GM21717 (cell line): ENCODE measurements around the gene COG6.

Experiments used
- ATAC-seq: cut with Tn5 transposase; IDR thresholded peaks from one replicate; pipeline ENCODE4 v1.9.1; 2021; ENCODE audit warnings: mild to moderate bottlenecking, moderate library complexity; ENCODE audit not compliant: unreplicated experiment

COG6 gene

GRCh38 chr13:39676315-39676876, 20.9 kb downstream of the COG6 start:
- ATAC-seq = no peak

GRCh38 chr13:39682310-39682709, 26.8 kb downstream of the COG6 start:
- peak; percentile 59 for ATAC-seq

- peak; percentile 82 for ATAC-seq
Observed at GRCh38 chr13:39682788-39683187, 27.3 kb downstream of the COG6 start.

- no peak for ATAC-seq
Observed at GRCh38 chr13:39684531-39685137, 29.2 kb downstream of the COG6 start.

GRCh38 chr13:39685652-39686051, 30.2 kb downstream of the COG6 start:
- ATAC-seq = no peak

GRCh38 chr13:39688278-39688677, 32.8 kb downstream of the COG6 start:
- no peak for ATAC-seq

GRCh38 chr13:39688699-39689405, 33.4 kb downstream of the COG6 start:
- ATAC-seq = peak; percentile 84

GRCh38 chr13:39692660-39693438, 37.4 kb downstream of the COG6 start:
- no peak for ATAC-seq

- no peak for ATAC-seq
Observed at GRCh38 chr13:39699274-39699673, 43.8 kb downstream of the COG6 start.

GRCh38 chr13:39712626-39713025, 57.2 kb downstream of the COG6 start:
- ATAC-seq = no peak

- ATAC-seq = no peak
Observed at GRCh38 chr13:39729156-39729555, 73.7 kb downstream of the COG6 start.

GRCh38 chr13:39734952-39735351, 79.5 kb downstream of the COG6 start:
- no peak for ATAC-seq

- no peak for ATAC-seq
Observed at GRCh38 chr13:39737047-39737446, 81.6 kb downstream of the COG6 start.

- no peak for ATAC-seq
Observed at GRCh38 chr13:39740761-39741160, 85.3 kb downstream of the COG6 start.

- no peak for ATAC-seq
Observed at GRCh38 chr13:39748961-39749360, 93.5 kb downstream of the COG6 start.

GRCh38 chr13:39749528-39749927, 94.1 kb downstream of the COG6 start:
- no peak for ATAC-seq

GRCh38 chr13:39751805-39752204, 96.3 kb downstream of the COG6 start:
- no peak for ATAC-seq

- ATAC-seq = no peak
Observed at GRCh38 chr13:39760521-39760920, 105.1 kb downstream of the COG6 start.

GRCh38 chr13:39765801-39766463, 110.5 kb downstream of the COG6 start:
- ATAC-seq = no peak

- no peak for ATAC-seq
Observed at GRCh38 chr13:39766464-39767158, 111.1 kb downstream of the COG6 start.
